Iris pigment epithelial cell (primary cell): ENCODE data around the gene ERC1.

Experiments
- DNase-seq: peaks from one replicate; pipeline ENCODE4 v3.0.0-alpha.2; 2011; ENCODE audit warnings: low read depth

ERC1 gene

DNA sequence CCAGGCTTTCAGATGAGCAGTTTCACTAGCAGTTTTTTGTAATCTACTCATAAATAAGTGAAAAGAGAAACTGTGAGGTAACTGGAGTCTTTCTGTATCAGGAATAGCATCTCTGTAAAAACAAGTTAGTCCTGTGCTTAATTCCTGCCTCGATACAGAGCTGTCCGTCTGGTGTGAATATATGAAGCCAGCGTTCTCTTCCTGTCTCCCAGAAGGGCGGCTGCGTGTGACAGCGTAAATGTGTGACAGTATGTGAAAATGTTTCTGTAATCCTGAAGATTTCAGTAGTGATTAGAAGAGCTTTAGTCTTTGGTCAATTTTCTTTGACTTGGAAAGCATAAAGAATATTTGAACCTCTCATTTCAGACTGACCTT, 453.1 kb downstream of the ERC1 start:
- DNase-seq: no peak

DNA sequence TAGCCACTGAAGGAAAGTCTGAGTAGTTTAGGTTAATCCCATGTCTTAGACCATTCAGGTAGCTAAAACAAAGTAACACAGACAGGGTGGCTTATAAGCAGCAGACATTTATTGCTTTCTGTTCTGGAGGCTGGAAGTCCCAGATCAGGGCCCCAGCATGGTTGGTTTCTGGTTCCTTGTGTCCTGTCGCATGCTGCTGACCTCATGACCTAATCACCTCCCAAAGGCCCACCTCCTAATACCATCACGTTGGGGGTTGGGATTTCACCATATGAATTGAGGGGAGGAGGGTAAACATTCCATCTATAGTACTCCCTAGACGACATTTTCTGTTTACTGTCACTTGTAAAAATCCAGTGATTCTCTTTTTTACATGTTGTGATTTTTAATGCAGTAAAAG, 454.8 kb downstream of the ERC1 start:
- DNase-seq: no peak

DNA sequence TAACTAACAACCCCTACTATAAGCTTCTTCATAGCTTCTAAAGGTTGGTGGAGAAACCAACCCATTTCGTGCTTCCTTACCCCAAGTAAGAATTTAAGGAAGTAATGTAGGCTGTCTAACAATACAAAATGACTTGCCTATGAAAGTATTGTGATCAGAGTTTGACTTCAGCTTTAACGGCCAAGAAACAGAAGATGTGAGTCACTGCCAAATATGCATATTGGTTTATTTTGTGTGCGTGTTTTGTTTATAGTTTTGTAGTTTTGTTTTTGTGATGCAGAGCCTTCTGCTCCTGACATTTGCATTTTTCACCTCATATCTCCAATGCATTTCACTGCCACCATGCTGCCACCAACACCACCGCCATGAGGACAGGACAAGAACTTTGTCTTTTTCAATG, 457.3 kb downstream of the ERC1 start:
- no peak for DNase-seq

DNA sequence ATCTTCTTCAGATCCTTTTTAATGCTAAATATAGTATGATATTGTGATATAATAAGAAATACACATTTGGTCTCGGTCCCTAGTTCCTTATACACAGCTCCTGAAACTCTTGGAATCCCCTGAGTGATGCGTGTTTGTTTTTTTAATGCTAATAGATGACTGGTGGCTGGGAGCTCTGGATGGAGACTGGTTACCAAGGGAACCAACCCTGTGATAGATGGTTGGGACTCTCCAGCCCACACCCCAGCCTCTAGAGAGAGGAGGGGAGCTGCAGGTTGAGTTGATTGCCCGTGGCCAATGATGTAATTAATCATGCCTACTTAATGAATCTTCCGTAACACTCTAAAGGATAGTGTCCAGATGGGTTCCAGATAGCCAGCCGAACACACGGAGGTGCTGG, 462.8 kb downstream of the ERC1 start:
- no peak for DNase-seq

DNA sequence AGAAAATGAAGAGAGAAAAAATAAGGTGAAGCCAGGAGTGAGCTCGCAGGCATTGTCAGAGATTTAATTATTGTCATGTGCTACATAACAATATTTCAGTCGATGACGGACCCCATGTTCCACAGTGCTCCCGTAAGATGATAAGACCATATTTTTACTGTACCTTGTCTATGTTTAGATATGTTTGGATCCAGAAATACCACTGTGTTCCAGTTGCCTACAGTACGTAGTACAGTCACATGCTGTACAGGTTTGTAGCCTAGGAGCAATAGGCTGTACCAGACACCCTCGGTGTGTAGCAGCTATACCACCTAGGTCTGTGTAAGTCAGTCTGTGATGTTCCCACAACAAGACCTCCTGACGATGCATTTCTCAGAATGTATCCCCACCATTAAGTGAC, 465.9 kb downstream of the ERC1 start:
- no peak for DNase-seq

DNA sequence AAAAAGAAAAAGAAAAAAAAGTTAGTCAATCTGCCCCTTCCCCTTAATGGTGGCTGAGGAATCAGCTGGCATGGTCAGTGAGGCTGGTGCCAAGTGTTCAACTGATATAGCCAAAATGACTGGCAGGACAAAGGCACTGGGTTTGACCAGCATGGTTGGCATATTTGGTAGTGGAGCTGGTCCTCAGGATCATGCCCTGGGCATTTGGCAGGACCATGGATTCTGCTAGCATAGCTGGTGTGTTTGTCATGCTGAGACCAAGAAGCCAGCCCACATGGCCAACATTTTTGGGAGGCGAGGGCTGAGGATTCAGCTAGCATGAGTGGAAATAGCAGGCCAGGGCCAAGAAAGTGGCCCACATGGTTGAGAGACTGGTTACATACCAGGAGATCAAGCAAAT, 466.9 kb downstream of the ERC1 start:
- peak; percentile 80 for DNase-seq

DNA sequence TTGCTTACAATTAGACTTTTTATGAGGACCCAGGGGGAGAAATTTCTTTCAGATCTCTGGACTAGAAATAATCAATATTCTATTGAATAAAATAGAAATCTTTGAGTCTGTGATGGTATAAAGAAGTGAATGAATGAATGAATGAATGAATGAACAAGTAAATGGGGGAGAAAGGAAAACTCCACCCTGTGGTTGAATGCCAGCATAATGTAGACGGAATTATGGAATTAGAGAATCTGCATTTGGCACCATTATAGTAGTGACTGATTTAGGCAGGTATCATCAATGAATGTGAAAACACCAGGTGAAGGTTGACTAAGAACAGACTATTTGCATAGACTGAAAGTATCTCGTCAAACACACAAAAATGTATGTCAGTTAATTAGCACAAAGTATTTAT, 468.3 kb downstream of the ERC1 start:
- no peak for DNase-seq

DNA sequence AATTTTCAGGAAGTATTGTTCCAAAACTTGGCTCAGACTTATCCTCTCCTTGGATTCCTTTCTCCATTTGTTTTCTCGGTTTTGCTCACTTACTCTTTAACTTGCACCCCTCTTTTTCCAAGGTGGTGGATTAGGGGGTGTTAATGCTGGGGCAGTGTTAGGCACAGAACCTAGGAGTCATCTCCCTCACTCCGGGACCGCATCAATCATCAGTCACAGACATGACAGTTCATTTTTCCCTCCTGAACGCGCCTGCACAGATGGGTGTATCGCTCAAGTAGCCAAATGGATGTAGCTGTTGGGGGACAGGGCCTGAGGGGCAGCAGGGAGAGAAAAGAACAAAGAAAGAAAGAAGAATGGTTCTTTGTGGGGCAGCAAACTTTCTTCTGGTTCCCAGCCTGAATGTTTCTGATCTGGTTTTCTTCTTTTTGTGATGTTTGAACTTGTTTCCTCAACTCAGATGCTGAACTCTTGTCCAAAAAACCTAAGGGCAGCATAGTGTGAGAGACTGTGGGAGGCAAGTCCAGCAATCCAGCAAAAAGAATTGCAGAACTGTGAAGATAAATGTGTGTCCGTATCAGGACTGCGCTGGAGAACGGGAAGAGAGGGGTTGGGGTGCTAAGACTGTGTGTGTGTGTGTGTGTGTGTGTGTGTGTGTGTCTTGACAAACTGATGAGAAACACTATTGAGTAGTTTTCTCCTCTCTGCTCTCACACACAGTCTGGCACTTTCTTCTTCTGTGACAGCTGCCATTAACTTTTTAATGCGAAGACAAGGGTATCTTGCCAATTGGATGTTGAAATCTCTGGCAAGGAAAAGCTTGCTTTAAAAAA, 472.3 kb downstream of the ERC1 start:
- DNase-seq: no peak

DNA sequence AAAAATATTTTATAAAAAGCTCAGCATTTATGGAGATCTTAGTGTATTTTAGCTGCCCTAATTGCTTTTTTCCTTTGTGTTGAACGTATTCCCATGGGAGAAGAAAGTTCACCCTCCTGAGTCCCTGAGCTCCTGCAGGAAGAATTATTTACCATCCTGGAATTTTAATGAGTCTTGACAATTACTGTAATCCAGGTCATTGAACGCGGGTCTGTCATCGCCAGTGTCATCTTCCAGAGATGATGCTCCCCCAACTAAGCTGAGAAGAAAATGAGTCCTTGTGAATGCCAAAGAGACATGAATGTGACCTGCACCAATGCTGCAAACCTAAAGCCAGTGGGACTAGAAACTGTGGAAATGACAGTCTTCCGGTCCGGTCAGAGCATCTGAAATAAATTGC, 473.9 kb downstream of the ERC1 start:
- DNase-seq: no peak

DNA sequence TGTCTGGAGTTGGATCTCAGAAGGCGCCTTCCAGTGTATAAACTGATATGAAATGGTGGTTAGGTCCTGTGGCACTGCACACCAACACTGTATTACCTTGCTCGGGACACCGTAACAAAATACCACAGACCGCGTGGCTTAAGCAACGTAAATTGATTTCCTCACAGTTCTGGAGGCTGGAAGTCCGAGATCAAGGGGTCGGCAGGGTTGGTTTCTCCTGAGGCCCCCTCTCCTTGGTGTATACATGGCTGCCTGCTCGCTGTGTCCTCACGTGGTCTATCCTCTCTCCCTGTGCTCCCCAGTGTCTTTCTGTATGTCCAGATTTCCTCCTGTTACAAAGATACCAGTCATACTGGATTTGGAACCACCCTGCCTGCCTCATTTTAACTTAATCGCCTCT, 475.0 kb downstream of the ERC1 start:
- no peak for DNase-seq

DNA sequence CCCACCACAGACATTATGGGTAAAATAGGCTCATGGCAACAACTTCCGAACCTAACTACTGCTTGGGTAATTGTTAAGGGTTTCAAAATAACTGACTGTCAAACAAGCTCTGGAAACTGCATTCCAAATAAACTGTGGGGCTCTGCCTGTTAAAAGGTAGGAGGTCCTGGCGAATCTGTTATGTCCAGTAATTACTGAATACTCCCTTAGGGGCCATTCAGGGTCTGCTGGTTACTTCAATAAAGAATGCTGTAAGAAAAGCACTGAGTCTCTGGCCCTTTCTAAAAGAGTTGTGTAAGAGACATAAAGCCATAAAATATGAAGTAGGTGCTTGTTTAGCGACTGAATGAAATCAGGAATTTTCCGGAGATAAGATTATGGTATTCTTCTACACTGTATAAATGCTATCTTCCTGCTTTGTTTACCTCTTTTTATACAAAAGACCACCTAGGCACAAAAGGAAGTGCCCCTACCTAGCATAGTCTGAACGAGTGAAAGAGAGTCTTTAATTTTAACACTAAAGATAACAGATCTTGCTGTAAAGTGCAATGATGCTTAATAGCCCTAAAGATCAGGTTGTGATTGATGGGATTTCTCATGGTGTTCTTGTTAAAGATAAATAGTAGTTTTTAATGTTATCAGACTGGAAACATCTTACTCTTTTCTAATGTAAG, 475.6 kb downstream of the ERC1 start:
- no peak for DNase-seq

DNA sequence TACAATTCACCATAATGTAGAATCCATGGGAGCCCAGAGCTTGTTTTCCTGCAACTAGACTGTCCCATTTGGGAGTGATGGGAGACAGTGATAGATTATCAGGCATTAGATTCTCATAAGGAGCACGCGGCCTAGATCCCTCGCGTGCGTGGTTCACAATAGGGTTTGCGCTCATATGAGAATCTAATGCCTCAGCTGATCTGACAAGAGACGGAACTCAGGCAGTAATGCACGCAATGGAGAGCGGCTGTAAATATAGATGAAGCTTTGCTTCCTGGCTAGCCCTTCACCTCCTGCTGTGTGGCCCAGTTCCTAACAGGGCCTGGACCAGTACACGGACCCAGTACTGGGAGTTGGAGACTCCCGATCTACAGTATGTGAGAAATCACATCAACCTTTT, 476.7 kb downstream of the ERC1 start:
- no peak for DNase-seq

DNA sequence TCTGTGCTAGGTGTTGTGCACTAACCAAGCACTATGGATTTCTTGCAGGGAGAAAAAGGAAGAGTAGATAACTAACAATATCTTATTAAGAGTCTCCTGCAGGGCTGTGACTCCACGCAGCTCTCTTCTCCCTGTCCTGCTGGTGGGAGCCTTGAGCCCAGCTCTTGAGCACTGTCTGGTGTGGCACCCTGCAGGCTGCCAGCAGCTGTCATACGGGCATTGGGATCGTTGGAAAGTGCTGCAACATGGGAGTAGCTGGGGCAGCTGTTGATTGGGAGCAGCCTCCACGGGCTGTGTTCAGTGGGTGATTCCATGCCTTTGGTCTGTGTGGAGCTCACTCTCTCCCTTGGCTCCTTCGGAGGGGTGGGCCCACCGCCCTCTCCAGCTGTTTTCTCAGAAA, 478.0 kb downstream of the ERC1 start:
- DNase-seq: no peak

DNA sequence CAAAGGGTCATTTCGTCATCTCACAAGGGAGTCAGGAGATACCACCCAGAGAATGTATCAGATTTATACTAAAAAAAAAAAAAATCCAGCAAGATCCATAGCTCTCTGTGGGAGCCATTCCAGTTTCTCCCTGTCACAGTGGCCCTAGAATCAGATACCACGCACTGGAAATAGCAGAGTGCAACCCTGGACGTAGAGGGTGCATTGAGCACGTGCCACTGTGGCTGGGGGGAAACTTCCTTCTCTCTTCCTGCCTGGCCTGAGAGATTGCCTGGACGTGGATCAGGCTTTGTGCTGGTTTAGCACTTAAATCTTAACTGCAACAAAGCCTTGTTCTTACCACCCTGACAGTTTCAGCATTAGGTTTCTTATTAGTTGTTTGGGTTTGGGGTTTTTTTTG, 479.0 kb downstream of the ERC1 start:
- no peak for DNase-seq

DNA sequence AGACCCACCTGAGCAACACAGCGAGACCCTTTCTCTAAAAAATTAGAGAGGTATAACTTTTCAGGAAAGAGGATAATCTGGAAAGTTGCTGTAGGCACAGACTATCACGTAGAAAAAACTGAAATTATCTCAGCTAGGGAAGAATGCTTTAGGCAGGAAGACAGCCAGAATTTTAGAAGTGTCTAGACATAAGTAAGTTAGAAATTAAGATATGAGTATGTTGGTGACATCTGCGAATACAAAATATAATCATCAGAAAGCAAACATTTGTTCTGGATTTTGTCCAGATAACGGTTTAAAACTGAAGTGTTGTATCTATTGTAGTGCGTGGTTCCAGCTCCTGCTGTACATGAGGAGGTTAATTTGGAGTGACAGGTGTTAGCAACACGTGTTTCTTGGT, 480.2 kb downstream of the ERC1 start:
- DNase-seq: peak; percentile 25

DNA sequence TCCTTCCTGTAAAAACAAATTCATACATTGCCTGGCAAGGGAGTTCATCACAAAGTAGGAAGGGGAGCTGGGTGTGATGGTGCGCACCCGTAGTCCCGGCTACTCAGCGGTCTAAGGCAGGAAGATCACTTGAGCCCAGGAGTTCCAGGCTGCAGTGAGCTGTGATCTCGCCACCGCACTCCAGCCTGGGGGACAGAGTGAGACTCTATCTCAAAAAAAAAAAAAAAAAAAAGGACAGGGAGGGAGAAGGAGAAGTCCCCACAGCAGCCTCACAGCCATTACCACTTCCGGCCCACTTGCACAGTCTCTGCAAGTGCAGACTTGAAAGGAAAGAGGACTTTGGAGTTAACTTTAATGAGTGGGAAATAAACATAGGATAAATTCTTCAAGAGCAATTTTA, 482.4 kb downstream of the ERC1 start:
- peak; percentile 33 for DNase-seq

DNA sequence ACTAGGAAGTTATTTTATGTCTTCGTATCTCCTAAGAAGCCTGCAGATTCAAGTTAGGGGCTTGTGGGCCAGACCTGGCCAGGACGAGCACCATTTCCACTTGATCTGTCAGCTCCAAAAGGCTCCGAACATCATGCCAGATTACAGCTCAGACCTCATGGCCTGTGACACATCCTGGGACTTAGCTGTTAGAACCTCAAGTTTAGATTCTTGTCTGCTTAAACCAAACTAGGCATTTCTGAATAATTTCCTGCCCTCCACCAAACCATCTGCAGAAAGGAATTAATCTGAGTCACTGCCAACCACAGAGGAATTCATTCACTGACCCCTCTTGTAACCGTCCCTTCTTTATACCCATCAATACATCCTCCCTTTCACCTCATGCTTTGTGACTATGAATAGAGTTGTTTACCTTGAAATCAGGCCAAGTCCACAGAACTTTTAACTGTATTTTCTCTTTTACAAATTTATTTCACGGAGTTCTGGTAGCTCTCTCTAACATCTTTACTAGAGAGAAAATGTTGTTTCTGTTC, 483.1 kb downstream of the ERC1 start:
- DNase-seq: peak; percentile 99

DNA sequence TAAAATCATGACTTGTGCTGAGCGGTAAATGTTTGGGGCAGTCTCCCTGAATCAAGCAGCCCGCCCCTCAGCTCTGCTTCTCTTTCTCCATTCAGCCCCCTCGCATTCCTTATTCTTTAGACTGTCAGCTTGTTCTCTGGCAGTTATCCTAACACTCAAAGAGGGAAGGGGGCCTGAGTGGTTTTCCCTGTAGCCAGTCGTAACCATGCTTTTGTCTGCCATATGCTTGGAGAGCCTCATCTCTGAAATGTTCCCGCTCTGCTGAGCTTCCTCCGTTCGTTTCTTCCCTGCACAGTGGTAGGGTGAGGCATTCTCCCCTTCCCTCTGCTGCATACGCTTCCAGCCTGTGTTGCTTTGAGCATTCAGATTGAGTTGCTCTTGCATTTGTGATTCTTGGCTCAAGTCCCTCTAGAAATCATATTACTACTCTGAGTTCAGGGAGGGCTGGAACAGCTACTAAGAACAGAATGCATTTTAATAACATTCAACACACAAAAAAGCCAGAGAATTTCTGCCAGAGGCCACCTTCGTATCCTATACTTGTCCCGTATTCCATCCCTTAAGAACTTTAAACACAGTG, 483.6 kb downstream of the ERC1 start:
- DNase-seq: peak; percentile 95

DNA sequence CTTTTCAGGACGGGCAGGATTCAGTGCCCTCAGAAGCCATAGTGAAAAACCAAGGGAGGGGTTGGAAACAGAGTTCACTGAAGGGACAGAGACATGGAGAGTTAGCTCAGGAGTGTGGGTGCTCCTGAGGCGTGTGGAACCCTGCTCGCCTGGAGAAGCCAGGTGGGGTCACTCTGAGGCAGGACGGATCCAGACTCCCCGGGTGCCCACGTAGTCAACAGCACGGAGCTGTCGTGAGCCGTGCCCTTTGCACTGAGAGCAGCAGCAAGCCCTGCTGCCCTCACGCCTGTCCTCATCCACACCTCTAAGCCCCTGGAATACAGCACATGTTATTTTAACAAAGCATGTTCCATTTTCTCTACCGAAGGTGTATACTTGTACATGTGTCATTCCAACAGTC, 488.6 kb downstream of the ERC1 start:
- DNase-seq: no peak

DNA sequence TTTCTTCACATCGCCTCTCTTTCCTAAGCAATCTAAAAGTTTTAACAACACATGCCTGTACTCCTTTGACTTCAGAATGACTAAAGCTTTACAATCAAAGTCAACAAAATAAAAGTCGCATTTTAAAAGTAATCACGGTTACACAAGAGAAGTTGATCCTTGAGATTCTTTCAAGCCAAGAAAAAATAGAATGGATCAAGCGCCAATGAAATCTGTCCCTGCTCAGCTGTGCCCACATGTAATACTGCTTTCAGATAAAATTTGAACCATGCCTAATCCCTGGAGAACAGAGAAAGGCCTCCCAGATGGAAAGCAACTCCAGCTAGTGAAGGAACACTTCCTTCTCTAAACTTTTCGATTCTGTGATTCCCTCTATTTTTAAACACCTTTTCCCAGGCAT, 490.3 kb downstream of the ERC1 start:
- DNase-seq: no peak

DNA sequence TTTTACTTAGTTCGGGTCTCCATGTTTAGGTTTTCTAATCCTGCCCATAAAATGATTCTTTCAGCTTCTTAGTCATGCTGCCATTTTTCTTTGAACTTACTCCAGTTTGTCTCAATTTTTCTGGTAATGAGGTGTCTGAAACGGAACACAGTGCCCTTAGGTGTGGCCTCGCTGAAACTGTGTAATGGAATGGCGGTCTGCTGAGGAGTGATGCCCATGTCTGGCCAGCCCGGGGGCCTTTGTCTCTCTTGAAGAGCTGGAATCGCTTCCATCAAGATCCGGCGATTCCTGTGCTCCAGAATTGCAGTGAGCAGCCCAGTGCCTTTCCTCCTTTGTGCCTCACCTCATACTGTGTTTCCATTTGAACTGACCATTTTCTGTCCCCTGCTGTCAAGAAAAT, 490.9 kb downstream of the ERC1 start:
- DNase-seq: no peak

DNA sequence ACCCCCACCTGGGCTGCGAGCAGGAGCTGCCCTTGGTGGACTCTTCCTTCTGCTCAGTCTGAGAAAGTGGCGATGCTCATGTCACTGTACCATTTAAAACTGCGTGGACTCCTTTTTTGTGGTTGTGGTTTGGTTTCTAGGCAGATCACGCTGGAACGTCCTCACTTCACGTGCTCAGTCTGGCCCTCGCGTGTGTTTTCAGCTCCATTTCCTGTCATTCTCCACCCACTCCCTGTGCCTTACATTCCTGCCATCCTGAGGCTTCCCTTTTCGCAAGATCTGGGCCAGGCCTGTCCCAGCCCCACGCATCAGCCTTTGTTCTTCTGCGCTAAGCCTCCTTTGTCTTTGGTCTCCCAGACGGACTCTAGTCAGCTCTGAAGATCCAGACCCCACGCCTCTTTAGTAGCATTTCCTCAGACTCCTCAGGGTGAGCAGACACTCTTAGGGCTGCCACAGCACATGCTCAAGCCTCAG, 497.9 kb downstream of the ERC1 start:
- peak; percentile 79 for DNase-seq
